ENCODE data around the gene PLCXD3.

PLCXD3 gene

DNA sequence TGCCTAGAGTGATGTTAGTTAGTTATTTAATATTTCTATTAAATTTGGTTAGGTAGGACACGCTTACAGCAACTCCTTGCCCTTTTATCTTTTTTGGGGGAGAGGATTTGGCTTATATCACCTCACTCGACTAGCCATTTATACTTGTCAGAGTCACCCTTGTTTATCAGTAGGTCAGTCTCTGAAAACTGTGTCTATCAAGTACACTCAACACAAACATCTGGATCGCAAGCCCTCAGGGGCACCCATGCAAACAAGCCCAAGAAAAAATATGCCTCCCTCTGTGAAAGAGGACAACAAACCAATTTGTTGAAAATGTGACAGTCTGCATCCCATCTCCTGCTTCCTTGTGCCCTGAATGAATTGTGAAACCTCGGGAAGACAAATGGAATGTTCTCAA lies 139.9 kb downstream of the PLCXD3 start:
- Histone ChIP-seq H3K36me3 (ENCODE audit: insufficient read depth, low read length) (no peaks in the 10 kb centered on the region), H4K20me1 (ENCODE audit: insufficient read depth, low read length, poor library complexity, severe bottlenecking) (no peaks in the 10 kb centered on the region), H3K9ac (ENCODE audit: low read depth, low read length, poor library complexity, severe bottlenecking) (no peak overlapping the region), H3K9me2 (replicated peaks; ENCODE audit: low read depth, low read length) (no peaks in the 10 kb centered on the region), H3K4me3 (ENCODE audit: low read length, poor library complexity, severe bottlenecking) (no peak overlapping the region), H3K79me2 (ENCODE audit: insufficient read depth, low read length) (no peaks in the 10 kb centered on the region), H3K4me2 (ENCODE audit: low read depth, low read length, poor library complexity, severe bottlenecking) (no peak overlapping the region), H3K4me1 (ENCODE audit: insufficient read depth, low read length, poor library complexity, severe bottlenecking) (no peaks in the 10 kb centered on the region), H2AFZ (ENCODE audit: low read length) (no peak overlapping the region), H3K9me3 (ENCODE audit: insufficient read depth, low read depth, low read length) (no peaks in the 10 kb centered on the region), H3K27me3 (ENCODE audit: insufficient read depth, low read length, poor library complexity, severe bottlenecking) (no peaks in the 10 kb centered on the region), H3F3A (ENCODE audit: low read depth) (no peaks in the 10 kb centered on the region)
- TF ChIP-seq EZH2phosphoT487 (IDR thresholded peaks at IDR 0.05; ENCODE audit: borderline replicate concordance), result no peak
- no peak for TF ChIP-seq CTCF (conservative IDR thresholded peaks at IDR 0.05; ENCODE audit: low read length)

GRCh38 chr5:41369799-41370198 lies 140.6 kb downstream of the PLCXD3 start:
- no peaks in the 10 kb centered on the region for H3K9me2 ChIP-seq (replicated peaks; ENCODE audit: low read depth, low read length)
- H3K36me3 ChIP-seq (ENCODE audit: insufficient read depth, low read length), result no peaks in the 10 kb centered on the region
- H3K4me2 ChIP-seq (ENCODE audit: low read depth, low read length, poor library complexity, severe bottlenecking), result no peak overlapping the region
- no peaks in the 10 kb centered on the region for H3K27me3 ChIP-seq (ENCODE audit: insufficient read depth, low read length, poor library complexity, severe bottlenecking)
- H3F3A ChIP-seq (ENCODE audit: low read depth), result no peaks in the 10 kb centered on the region
- H3K4me1 ChIP-seq (ENCODE audit: insufficient read depth, low read length, poor library complexity, severe bottlenecking), result no peaks in the 10 kb centered on the region
- H2AFZ ChIP-seq (ENCODE audit: low read length), result no peak overlapping the region
- no peaks in the 10 kb centered on the region for H3K79me2 ChIP-seq (ENCODE audit: insufficient read depth, low read length)
- H3K9ac ChIP-seq (ENCODE audit: low read depth, low read length, poor library complexity, severe bottlenecking), result no peak overlapping the region
- H3K9me3 ChIP-seq (ENCODE audit: insufficient read depth, low read depth, low read length), result no peaks in the 10 kb centered on the region
- no peak overlapping the region for H3K4me3 ChIP-seq (ENCODE audit: low read length, poor library complexity, severe bottlenecking)
- no peak for TF ChIP-seq CTCF (conservative IDR thresholded peaks at IDR 0.05; ENCODE audit: low read length)
- no peak for TF ChIP-seq EZH2phosphoT487 (IDR thresholded peaks at IDR 0.05; ENCODE audit: borderline replicate concordance)
- no peaks in the 10 kb centered on the region for H4K20me1 ChIP-seq (ENCODE audit: insufficient read depth, low read length, poor library complexity, severe bottlenecking)

DNA sequence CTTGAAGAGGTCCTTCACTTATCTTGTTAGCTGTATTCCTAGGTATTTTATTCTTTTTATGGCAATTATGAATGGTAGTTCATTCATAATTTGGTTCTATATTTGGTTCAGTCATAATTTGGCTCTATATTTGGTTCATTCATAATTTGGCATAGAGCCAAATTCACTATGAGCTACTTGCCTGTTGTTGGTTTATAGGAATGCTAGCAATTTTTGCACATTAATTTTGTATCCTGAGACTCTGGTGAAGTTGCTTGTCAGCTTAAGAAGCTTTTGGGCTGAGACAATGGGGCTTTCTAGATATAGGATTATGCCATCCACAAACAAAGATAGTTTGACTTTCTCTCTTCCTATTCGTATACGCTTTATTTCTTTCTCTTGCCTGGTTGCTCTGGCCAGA lies 142.2 kb downstream of the PLCXD3 start:
- H3K36me3 ChIP-seq (ENCODE audit: insufficient read depth, low read length), result no peaks in the 10 kb centered on the region
- H3K9me3 ChIP-seq (ENCODE audit: insufficient read depth, low read depth, low read length), result no peaks in the 10 kb centered on the region
- no peaks in the 10 kb centered on the region for H3F3A ChIP-seq (ENCODE audit: low read depth)
- no peaks in the 10 kb centered on the region for H3K9me2 ChIP-seq (replicated peaks; ENCODE audit: low read depth, low read length)
- H3K4me1 ChIP-seq (ENCODE audit: insufficient read depth, low read length, poor library complexity, severe bottlenecking), result no peaks in the 10 kb centered on the region
- no peaks in the 10 kb centered on the region for H3K27me3 ChIP-seq (ENCODE audit: insufficient read depth, low read length, poor library complexity, severe bottlenecking)
- H3K79me2 ChIP-seq (ENCODE audit: insufficient read depth, low read length), result no peaks in the 10 kb centered on the region
- no peak overlapping the region for H3K4me3 ChIP-seq (ENCODE audit: low read length, poor library complexity, severe bottlenecking)
- no peak overlapping the region for H3K4me2 ChIP-seq (ENCODE audit: low read depth, low read length, poor library complexity, severe bottlenecking)
- H3K9ac ChIP-seq (ENCODE audit: low read depth, low read length, poor library complexity, severe bottlenecking), result no peak overlapping the region
- no peak overlapping the region for H2AFZ ChIP-seq (ENCODE audit: low read length)
- H4K20me1 ChIP-seq (ENCODE audit: insufficient read depth, low read length, poor library complexity, severe bottlenecking), result no peaks in the 10 kb centered on the region
- TF ChIP-seq EZH2phosphoT487 (IDR thresholded peaks at IDR 0.05; ENCODE audit: borderline replicate concordance) (no peak), CTCF (conservative IDR thresholded peaks at IDR 0.05; ENCODE audit: low read length) (no peak)
